ENCODE data around the gene DVL3. TPM values are rescaled to one million over a fixed set of nuclear protein-coding genes. Genes with fewer than 3 reads are reported as not detected.
A peak's percentile ranks its signal among the peaks of the same experiment; 100 is the strongest.
"Not testable (repeated sequence)": the region's sequence is repeated elsewhere in the genome, so short reads cannot be mapped to it uniquely, and the experiment has no call there.

The DVL3 gene
- 36.7 TPM for polyA plus RNA-seq (2013, experiment 1 of 2)
- polyA plus RNA-seq (2013, experiment 2 of 2) = 39.5 TPM

GRCh38 chr3:184154885-184155643 lies at the start of gene DVL3:
Gene DVL3, plus strand, starts transcription at chr3:184155377. Its CDS starts 259 bp downstream, at chr3:184155636.
- peak within 1 kb of the TSS; percentile 84 for H3K27ac ChIP-seq (ENCODE audit: low read depth, low read length)
- H3K36me3 ChIP-seq (ENCODE audit: insufficient read depth, low read length) = 0 out of 2 replicates have a peak, but pooled peaks cover 3% of the 10 kb centered on the region
- H3K9ac ChIP-seq (ENCODE audit: low read depth, low read length) = peak within 1 kb of the TSS; percentile 78
- peaks cover 9% of the 10 kb centered on the region; the same call in 1 of the 2 replicates for H3K4me1 ChIP-seq (ENCODE audit: insufficient read depth, low read length)
- H3K9me3 ChIP-seq (ENCODE audit: insufficient read depth, low read depth, low read length) = no peaks in the 10 kb centered on the region
- under 1% methylated on average over 84 of the region's 84 CpGs for WGBS
- no peaks in the 10 kb centered on the region for H3K27me3 ChIP-seq (ENCODE audit: insufficient read depth, low read length)
- peak within 1 kb of the TSS; percentile 88 for H3K4me3 ChIP-seq (ENCODE audit: low read length)

GRCh38 chr3:184110316-184110725 lies 44.9 kb upstream of the DVL3 start:
- no peaks in the 10 kb centered on the region for H3K36me3 ChIP-seq (ENCODE audit: insufficient read depth, low read length)
- H3K9me3 ChIP-seq (ENCODE audit: insufficient read depth, low read depth, low read length) = no peaks in the 10 kb centered on the region
- WGBS = 67% methylated on average over 7 of the region's 7 CpGs
- no peak overlapping the region for H3K4me3 ChIP-seq (ENCODE audit: low read length)
- H3K9ac ChIP-seq (ENCODE audit: low read depth, low read length) = no peak overlapping the region
- no peak overlapping the region for H3K27ac ChIP-seq (ENCODE audit: low read depth, low read length)
- no peaks in the 10 kb centered on the region for H3K27me3 ChIP-seq (ENCODE audit: insufficient read depth, low read length)
- H3K4me1 ChIP-seq (ENCODE audit: insufficient read depth, low read length) = no peaks in the 10 kb centered on the region

- Histone ChIP-seq H3K36me3 (ENCODE audit: insufficient read depth, low read length) (no peaks in the 10 kb centered on the region), H3K9ac (ENCODE audit: low read depth, low read length) (no peak overlapping the region), H3K9me3 (ENCODE audit: insufficient read depth, low read depth, low read length) (no peaks in the 10 kb centered on the region), H3K27ac (ENCODE audit: low read depth, low read length) (no peak overlapping the region), H3K4me3 (ENCODE audit: low read length) (no peak overlapping the region), H3K4me1 (ENCODE audit: insufficient read depth, low read length) (no peaks in the 10 kb centered on the region), H3K27me3 (ENCODE audit: insufficient read depth, low read length) (peaks cover 4% of the 10 kb centered on the region; the same call in 1 of the 2 replicates)
- 87% methylated on average over 4 of the region's 4 CpGs for WGBS
Observed at GRCh38 chr3:184116017-184116416, 39.2 kb upstream of the DVL3 start.

DNA sequence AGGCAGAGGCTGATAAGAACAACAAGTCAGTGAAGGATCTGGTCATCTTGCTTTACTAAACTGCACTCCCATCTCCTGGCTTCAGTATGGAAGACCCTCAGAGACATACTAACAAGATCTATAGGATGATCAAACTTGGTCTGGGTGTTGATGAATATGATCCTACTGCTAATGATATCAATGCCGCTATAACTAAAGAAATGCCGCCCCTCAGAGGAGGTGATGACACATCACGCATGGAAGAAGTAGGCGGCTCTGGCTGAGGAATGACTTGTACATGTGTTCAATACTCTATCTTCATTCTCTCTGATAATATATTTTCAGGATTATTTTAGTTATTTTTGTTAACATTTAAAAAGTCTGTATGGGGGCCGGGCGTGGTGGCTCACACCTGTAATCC lies 37.5 kb upstream of the DVL3 start:
- Histone ChIP-seq H3K4me1 (ENCODE audit: insufficient read depth, low read length) (no peaks in the 10 kb centered on the region), H3K9ac (ENCODE audit: low read depth, low read length) (no peak overlapping the region), H3K4me3 (ENCODE audit: low read length) (no peak overlapping the region), H3K36me3 (ENCODE audit: insufficient read depth, low read length) (no peaks in the 10 kb centered on the region), H3K9me3 (ENCODE audit: insufficient read depth, low read depth, low read length) (no peaks in the 10 kb centered on the region), H3K27ac (ENCODE audit: low read depth, low read length) (no peak overlapping the region), H3K27me3 (ENCODE audit: insufficient read depth, low read length) (peaks cover 4% of the 10 kb centered on the region; the same call in 1 of the 2 replicates)
- WGBS = 93% methylated on average over 6 of the region's 6 CpGs

- H3K27me3 ChIP-seq (ENCODE audit: insufficient read depth, low read length); H3K36me3 ChIP-seq (ENCODE audit: insufficient read depth, low read length); H3K4me3 ChIP-seq (ENCODE audit: low read length); H3K9ac ChIP-seq (ENCODE audit: low read depth, low read length); H3K4me1 ChIP-seq (ENCODE audit: insufficient read depth, low read length); H3K27ac ChIP-seq (ENCODE audit: low read depth, low read length); H3K9me3 ChIP-seq (ENCODE audit: insufficient read depth, low read depth, low read length): not testable (repeated sequence)
- WGBS = 95% methylated on average over 8 of the region's 8 CpGs
Observed at GRCh38 chr3:184121031-184121430, 34.1 kb upstream of the DVL3 start.

GRCh38 chr3:184126006-184126405 lies 29.2 kb upstream of the DVL3 start:
- 76% methylated on average over 2 of the region's 3 CpGs for WGBS
- no peaks in the 10 kb centered on the region for H3K36me3 ChIP-seq (ENCODE audit: insufficient read depth, low read length)

DNA sequence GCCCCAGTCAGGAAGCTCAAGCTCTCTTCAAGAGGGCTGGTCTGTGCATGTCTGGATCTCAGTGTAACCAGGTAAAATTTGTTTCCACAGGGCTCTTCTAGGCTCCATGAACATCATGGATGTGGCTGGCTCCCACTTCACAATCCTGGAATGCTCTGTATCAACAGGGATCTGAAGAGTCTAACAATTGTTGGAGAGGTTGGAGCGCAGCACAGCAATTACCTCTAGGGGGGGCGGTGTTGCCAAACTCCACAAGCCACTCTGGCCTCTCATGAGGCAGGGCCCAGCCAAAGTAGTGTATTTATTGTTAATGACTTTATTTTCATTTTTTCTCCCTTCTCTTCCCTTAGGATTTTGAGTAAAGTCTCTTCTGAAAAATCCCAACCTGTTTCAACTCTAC lies 26.2 kb upstream of the DVL3 start:
- WGBS = 56% methylated on average over 2 of the region's 2 CpGs
- H3K27me3 ChIP-seq (ENCODE audit: insufficient read depth, low read length) = no peaks in the 10 kb centered on the region
- H3K27ac ChIP-seq (ENCODE audit: low read depth, low read length) = no peak overlapping the region
- 0 out of 2 replicates have a peak, but pooled peaks cover 5% of the 10 kb centered on the region for H3K4me1 ChIP-seq (ENCODE audit: insufficient read depth, low read length)
- no peaks in the 10 kb centered on the region for H3K36me3 ChIP-seq (ENCODE audit: insufficient read depth, low read length)
- no peak overlapping the region for H3K9ac ChIP-seq (ENCODE audit: low read depth, low read length)
- no peaks in the 10 kb centered on the region for H3K9me3 ChIP-seq (ENCODE audit: insufficient read depth, low read depth, low read length)
- no peak overlapping the region for H3K4me3 ChIP-seq (ENCODE audit: low read length)

More at GRCh38 chr3:184126006-184126405, 29.2 kb upstream of the DVL3 start:
- H3K4me3 ChIP-seq (ENCODE audit: low read length) = no peak overlapping the region
- no peaks in the 10 kb centered on the region for H3K4me1 ChIP-seq (ENCODE audit: insufficient read depth, low read length)
- no peak overlapping the region for H3K9ac ChIP-seq (ENCODE audit: low read depth, low read length)
- no peaks in the 10 kb centered on the region for H3K27me3 ChIP-seq (ENCODE audit: insufficient read depth, low read length)
- no peak overlapping the region for H3K27ac ChIP-seq (ENCODE audit: low read depth, low read length)
- H3K9me3 ChIP-seq (ENCODE audit: insufficient read depth, low read depth, low read length) = no peaks in the 10 kb centered on the region

- Histone ChIP-seq H3K4me3 (ENCODE audit: low read length) (no peak overlapping the region), H3K9me3 (ENCODE audit: insufficient read depth, low read depth, low read length) (no peaks in the 10 kb centered on the region), H3K4me1 (ENCODE audit: insufficient read depth, low read length) (peaks cover 13% of the 10 kb centered on the region; the same call in 1 of the 2 replicates), H3K36me3 (ENCODE audit: insufficient read depth, low read length) (peaks cover 4% of the 10 kb centered on the region; the same call in 1 of the 2 replicates), H3K27ac (ENCODE audit: low read depth, low read length) (no peak overlapping the region), H3K9ac (ENCODE audit: low read depth, low read length) (no peak overlapping the region), H3K27me3 (ENCODE audit: insufficient read depth, low read length) (no peaks in the 10 kb centered on the region)
- 90% methylated on average over 3 of the region's 4 CpGs for WGBS
Observed at GRCh38 chr3:184132945-184133344, 22.2 kb upstream of the DVL3 start.

GRCh38 chr3:184133840-184134745 lies 21.1 kb upstream of the DVL3 start:
- H3K9ac ChIP-seq (ENCODE audit: low read depth, low read length) = peak overlapping the region; percentile 84
- peaks cover 4% of the 10 kb centered on the region; the same call in 1 of the 2 replicates for H3K36me3 ChIP-seq (ENCODE audit: insufficient read depth, low read length)
- peak overlapping the region; percentile 97 for H3K4me3 ChIP-seq (ENCODE audit: low read length)
- under 1% methylated on average over 34 of the region's 37 CpGs for WGBS
- peaks cover 13% of the 10 kb centered on the region; the same call in 1 of the 2 replicates for H3K4me1 ChIP-seq (ENCODE audit: insufficient read depth, low read length)
- no peaks in the 10 kb centered on the region for H3K9me3 ChIP-seq (ENCODE audit: insufficient read depth, low read depth, low read length)
- no peaks in the 10 kb centered on the region for H3K27me3 ChIP-seq (ENCODE audit: insufficient read depth, low read length)
- H3K27ac ChIP-seq (ENCODE audit: low read depth, low read length) = no peak overlapping the region

GRCh38 chr3:184134746-184135148 lies 20.4 kb upstream of the DVL3 start:
- H3K9ac ChIP-seq (ENCODE audit: low read depth, low read length) = peak overlapping the region; percentile 84
- H3K27me3 ChIP-seq (ENCODE audit: insufficient read depth, low read length) = no peaks in the 10 kb centered on the region
- H3K4me3 ChIP-seq (ENCODE audit: low read length) = peak overlapping the region; percentile 97
- H3K4me1 ChIP-seq (ENCODE audit: insufficient read depth, low read length) = peaks cover 13% of the 10 kb centered on the region; the same call in 1 of the 2 replicates
- H3K9me3 ChIP-seq (ENCODE audit: insufficient read depth, low read depth, low read length) = no peaks in the 10 kb centered on the region
- H3K27ac ChIP-seq (ENCODE audit: low read depth, low read length) = peak overlapping the region; percentile 79; the same call in 1 of the 2 replicates
- peaks cover 4% of the 10 kb centered on the region; the same call in 1 of the 2 replicates for H3K36me3 ChIP-seq (ENCODE audit: insufficient read depth, low read length)
- WGBS = under 1% methylated on average over 21 of the region's 21 CpGs

Data from HUES64 (cell line).